Measurements from ENCODE around the gene PDSS1.
"Not testable (repeated sequence)": the region's sequence is repeated elsewhere in the genome, so short reads cannot be mapped to it uniquely, and the experiment has no call there.

The PDSS1 gene

GRCh38 chr10:26738301-26738911, 40.9 kb downstream of the PDSS1 start:
- DNase-seq (ENCODE audit: low read depth in 2 of 2, low spot score in 1 of 2), result no peak

- no peak for DNase-seq (ENCODE audit: low read depth in 2 of 2, low spot score in 1 of 2)
These were observed 41.6 kb downstream of the PDSS1 start for GRCh38 chr10:26739071-26739631.

GRCh38 chr10:26741368-26741767, 43.9 kb downstream of the PDSS1 start:
- DNase-seq (ENCODE audit: low read depth in 2 of 2, low spot score in 1 of 2), result no peak

GRCh38 chr10:26743091-26743490, 45.6 kb downstream of the PDSS1 start:
- DNase-seq (ENCODE audit: low read depth in 2 of 2, low spot score in 1 of 2), result no peak

- no peak for DNase-seq (ENCODE audit: low read depth in 2 of 2, low spot score in 1 of 2)
These were observed 46.3 kb downstream of the PDSS1 start for GRCh38 chr10:26743841-26744240.

- DNase-seq (ENCODE audit: low read depth in 2 of 2, low spot score in 1 of 2), result no peak
These were observed 48.6 kb downstream of the PDSS1 start for GRCh38 chr10:26746061-26746460.

- no peak for DNase-seq (ENCODE audit: low read depth in 2 of 2, low spot score in 1 of 2)
These were observed 58.0 kb downstream of the PDSS1 start for GRCh38 chr10:26755443-26755903.

- DNase-seq (ENCODE audit: low read depth in 2 of 2, low spot score in 1 of 2), result no peak
These were observed 61.5 kb downstream of the PDSS1 start for GRCh38 chr10:26759008-26759407.

GRCh38 chr10:26765549-26765948, 68.0 kb downstream of the PDSS1 start:
- no peak for DNase-seq (ENCODE audit: low read depth in 2 of 2, low spot score in 1 of 2)

GRCh38 chr10:26770069-26770468, 72.6 kb downstream of the PDSS1 start:
- no peak for DNase-seq (ENCODE audit: low read depth in 2 of 2, low spot score in 1 of 2)

GRCh38 chr10:26773633-26774032, 76.1 kb downstream of the PDSS1 start:
- DNase-seq (ENCODE audit: low read depth in 2 of 2, low spot score in 1 of 2), result no peak

- DNase-seq (ENCODE audit: low read depth in 2 of 2, low spot score in 1 of 2), result no peak
These were observed 78.8 kb downstream of the PDSS1 start for GRCh38 chr10:26776258-26776657.

- no peak for DNase-seq (ENCODE audit: low read depth in 2 of 2, low spot score in 1 of 2)
These were observed 80.2 kb downstream of the PDSS1 start for GRCh38 chr10:26777686-26778085.

- no peak for DNase-seq (ENCODE audit: low read depth in 2 of 2, low spot score in 1 of 2)
These were observed 81.8 kb downstream of the PDSS1 start for GRCh38 chr10:26779176-26779860.

GRCh38 chr10:26780106-26780792, 82.7 kb downstream of the PDSS1 start:
- DNase-seq (ENCODE audit: low read depth in 2 of 2, low spot score in 1 of 2), result no peak

- no peak for DNase-seq (ENCODE audit: low read depth in 2 of 2, low spot score in 1 of 2)
These were observed 83.5 kb downstream of the PDSS1 start for GRCh38 chr10:26780793-26781601.

GRCh38 chr10:26781797-26782196, 84.3 kb downstream of the PDSS1 start:
- DNase-seq (ENCODE audit: low read depth in 2 of 2, low spot score in 1 of 2), result no peak

GRCh38 chr10:26787362-26787761, 89.9 kb downstream of the PDSS1 start:
- no peak for DNase-seq (ENCODE audit: low read depth in 2 of 2, low spot score in 1 of 2)

GRCh38 chr10:26789779-26790178, 92.3 kb downstream of the PDSS1 start:
- DNase-seq (ENCODE audit: low read depth in 2 of 2, low spot score in 1 of 2), result not testable (repeated sequence)

- DNase-seq (ENCODE audit: low read depth in 2 of 2, low spot score in 1 of 2), result no peak
These were observed 92.9 kb downstream of the PDSS1 start for GRCh38 chr10:26790221-26790995.
